ENCODE measurements around the gene MRTFB. TPM values are rescaled to one million over a fixed set of nuclear protein-coding genes. Genes with fewer than 3 reads are reported as not detected.
"Not testable (repeated sequence)": the region's sequence is repeated elsewhere in the genome, so short reads cannot be mapped to it uniquely, and the experiment has no call there.

The MRTFB gene
- total RNA-seq, 1 experiment from 2014 or later, result 12.7 TPM

DNA sequence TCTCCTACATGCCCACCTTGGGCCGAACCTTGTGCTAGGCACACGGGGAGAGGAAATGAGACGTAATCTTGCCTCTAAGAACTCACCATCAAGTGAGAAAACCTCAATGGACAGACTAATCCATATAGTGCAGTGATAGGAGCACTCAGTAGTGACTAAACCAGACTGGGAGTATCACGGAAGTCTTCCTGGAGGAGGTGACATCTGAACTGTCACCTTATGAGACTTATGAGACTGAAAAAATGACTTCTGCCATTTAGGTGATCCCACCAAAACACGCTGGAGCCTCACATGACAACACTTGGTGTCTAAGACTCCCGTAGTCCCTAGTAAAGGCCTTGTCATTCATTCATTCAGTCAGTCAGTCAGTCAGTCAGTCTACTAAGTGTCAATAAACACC lies 27.3 kb upstream of the MRTFB start:
- no peak for TF ChIP-seq EZH2 (IDR thresholded peaks at IDR 0.05; ENCODE audit: low read length, unreplicated experiment)
- TF ChIP-seq, protein P1, sequence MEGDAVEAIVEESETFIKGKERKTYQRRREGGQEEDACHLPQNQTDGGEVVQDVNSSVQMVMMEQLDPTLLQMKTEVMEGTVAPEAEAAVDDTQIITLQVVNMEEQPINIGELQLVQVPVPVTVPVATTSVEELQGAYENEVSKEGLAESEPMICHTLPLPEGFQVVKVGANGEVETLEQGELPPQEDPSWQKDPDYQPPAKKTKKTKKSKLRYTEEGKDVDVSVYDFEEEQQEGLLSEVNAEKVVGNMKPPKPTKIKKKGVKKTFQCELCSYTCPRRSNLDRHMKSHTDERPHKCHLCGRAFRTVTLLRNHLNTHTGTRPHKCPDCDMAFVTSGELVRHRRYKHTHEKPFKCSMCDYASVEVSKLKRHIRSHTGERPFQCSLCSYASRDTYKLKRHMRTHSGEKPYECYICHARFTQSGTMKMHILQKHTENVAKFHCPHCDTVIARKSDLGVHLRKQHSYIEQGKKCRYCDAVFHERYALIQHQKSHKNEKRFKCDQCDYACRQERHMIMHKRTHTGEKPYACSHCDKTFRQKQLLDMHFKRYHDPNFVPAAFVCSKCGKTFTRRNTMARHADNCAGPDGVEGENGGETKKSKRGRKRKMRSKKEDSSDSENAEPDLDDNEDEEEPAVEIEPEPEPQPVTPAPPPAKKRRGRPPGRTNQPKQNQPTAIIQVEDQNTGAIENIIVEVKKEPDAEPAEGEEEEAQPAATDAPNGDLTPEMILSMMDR (conservative IDR thresholded peaks at IDR 0.05; ENCODE audit: low read depth, low read length), result no peak
- no peak for TF ChIP-seq EZH2phosphoT487 (IDR thresholded peaks at IDR 0.05; ENCODE audit: borderline replicate concordance, low read length)
- H3F3A ChIP-seq (ENCODE audit: low read length, unreplicated experiment), result no peaks in the 10 kb centered on the region
- H3K4me1 ChIP-seq (ENCODE audit: insufficient read depth, low read length), result no peaks in the 10 kb centered on the region
- H3K9me2 ChIP-seq (replicated peaks; ENCODE audit: low read length), result no peaks in the 10 kb centered on the region
- intact Hi-C loops (cut with micrococcal nuclease), result no loop called here
- ATAC-seq (no peak), DNase-seq (no peak)
- BruUV-seq (replicated peaks), result no TSS peak
- CTCF ChIA-PET, result no interaction called here
- no peaks in the 10 kb centered on the region for H3K36me3 ChIP-seq (ENCODE audit: low read depth, low read length)
- H3K27ac ChIP-seq (ENCODE audit: low read length), result no peak overlapping the region
- H2AFZ ChIP-seq (ENCODE audit: low read length), result no peak overlapping the region
- POLR2A ChIA-PET (ENCODE audit: unreplicated experiment), result no interaction called here
- H3K4me3 ChIP-seq (ENCODE audit: low read length), result no peak overlapping the region
- H3K27me3 ChIP-seq (ENCODE audit: low read length), result no peaks in the 10 kb centered on the region
- no peaks in the 10 kb centered on the region for H3K9me3 ChIP-seq (ENCODE audit: low read length)
- H3K79me2 ChIP-seq (ENCODE audit: low read length), result no peaks in the 10 kb centered on the region
- no peaks in the 10 kb centered on the region for H4K20me1 ChIP-seq (ENCODE audit: low read length)
- no peak overlapping the region for H3K4me2 ChIP-seq (ENCODE audit: low read length)
- H3K9ac ChIP-seq (ENCODE audit: low read length), result no peak overlapping the region

DNA sequence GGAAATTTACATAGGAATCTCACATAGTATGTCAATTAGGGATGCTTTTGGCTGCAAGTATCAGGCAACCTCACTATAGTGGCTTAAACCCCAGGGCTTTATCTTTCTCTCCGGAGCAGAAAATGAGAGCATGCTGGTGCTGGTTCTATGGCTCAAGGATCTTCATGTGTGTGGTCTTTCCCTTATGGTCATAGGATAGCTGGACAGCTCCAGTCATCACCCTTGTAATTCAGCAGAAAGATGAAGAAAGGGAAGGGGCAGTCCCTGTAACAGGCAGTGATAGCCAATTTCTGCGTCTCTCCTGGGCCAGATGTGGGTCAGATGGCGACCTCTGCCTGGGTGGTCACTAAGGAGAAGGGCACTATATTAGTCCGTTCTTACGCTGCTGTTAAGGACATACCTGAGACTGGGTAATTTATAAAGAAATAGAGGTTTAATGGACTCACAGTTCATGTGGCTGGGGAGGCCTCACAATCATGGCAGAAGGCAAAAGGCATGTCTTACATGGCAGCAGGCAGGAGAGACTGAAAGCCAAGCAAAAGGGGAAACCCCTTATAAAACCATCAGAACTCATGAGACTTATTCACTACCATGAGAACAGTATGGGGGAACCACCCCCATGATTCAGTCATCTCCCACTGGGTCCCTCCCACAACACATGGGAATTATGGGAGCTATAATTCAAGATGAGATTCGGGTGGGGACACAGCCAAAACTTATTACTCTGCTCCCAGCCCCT lies 23.8 kb upstream of the MRTFB start:
- H3K9me2 ChIP-seq (replicated peaks; ENCODE audit: low read length); H4K20me1 ChIP-seq (ENCODE audit: low read length); H3F3A ChIP-seq (ENCODE audit: low read length, unreplicated experiment); POLR2A ChIA-PET (ENCODE audit: unreplicated experiment); intact Hi-C loops (cut with micrococcal nuclease); H3K4me2 ChIP-seq (ENCODE audit: low read length); H3K27ac ChIP-seq (ENCODE audit: low read length); H3K4me3 ChIP-seq (ENCODE audit: low read length); DNase-seq; H3K9me3 ChIP-seq (ENCODE audit: low read length); H3K9ac ChIP-seq (ENCODE audit: low read length); H3K79me2 ChIP-seq (ENCODE audit: low read length); H3K36me3 ChIP-seq (ENCODE audit: low read depth, low read length); BruUV-seq (replicated peaks); H2AFZ ChIP-seq (ENCODE audit: low read length); H3K27me3 ChIP-seq (ENCODE audit: low read length); ATAC-seq; CTCF ChIA-PET: not testable (repeated sequence)
- peaks cover 12% of the 10 kb centered on the region for H3K4me1 ChIP-seq (ENCODE audit: insufficient read depth, low read length)

DNA sequence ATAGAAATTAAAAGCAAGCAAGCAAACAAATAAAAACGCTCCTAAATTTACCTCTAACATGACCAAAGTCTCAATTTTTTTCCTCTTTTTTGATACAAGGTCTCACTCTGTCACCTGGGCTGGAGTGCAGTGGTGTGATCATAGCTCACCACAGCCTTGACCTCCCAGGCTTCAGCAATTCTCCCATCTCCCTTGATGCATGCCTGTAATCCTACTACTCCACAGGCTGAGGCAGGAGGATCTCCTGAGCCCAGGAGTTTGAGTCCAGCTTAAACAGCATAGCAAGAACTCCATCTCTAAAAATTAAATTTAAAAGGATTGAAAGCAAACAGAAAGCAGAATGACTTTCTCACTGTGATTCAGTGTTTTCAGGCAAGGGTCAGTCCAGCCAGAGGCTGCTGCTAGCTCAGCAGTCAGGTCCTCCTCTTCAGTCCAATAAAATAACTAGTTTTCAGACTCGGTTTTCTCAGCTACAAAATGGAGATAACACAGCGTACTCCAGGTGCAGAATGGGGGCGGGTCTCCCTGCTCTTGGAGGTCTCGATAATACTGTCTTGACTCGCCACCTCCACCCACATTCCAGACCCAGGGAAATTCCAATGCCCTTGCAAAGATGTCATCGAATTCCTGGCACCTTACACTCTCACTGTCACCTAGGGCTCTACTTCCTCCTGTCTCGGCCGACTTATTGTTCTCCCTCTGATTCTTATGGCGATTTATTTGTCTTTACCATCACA lies 20.7 kb upstream of the MRTFB start:
- peaks cover 12% of the 10 kb centered on the region for H3K4me1 ChIP-seq (ENCODE audit: insufficient read depth, low read length)
- H3K4me3 ChIP-seq (ENCODE audit: low read length), result peak overlapping the region; percentile 44
- H3K27ac ChIP-seq (ENCODE audit: low read length), result no peak overlapping the region
- no peaks in the 10 kb centered on the region for H3K36me3 ChIP-seq (ENCODE audit: low read depth, low read length)
- no peaks in the 10 kb centered on the region for H3K9me3 ChIP-seq (ENCODE audit: low read length)
- H3K79me2 ChIP-seq (ENCODE audit: low read length), result no peaks in the 10 kb centered on the region
- H3K27me3 ChIP-seq (ENCODE audit: low read length), result no peaks in the 10 kb centered on the region
- peak overlapping the region; percentile 72 for H3K4me2 ChIP-seq (ENCODE audit: low read length)
- intact Hi-C loops (cut with micrococcal nuclease), result no loop called here
- TF ChIP-seq, protein P1 (conservative IDR thresholded peaks at IDR 0.05; ENCODE audit: low read depth, low read length), result no peak
- TF ChIP-seq EZH2 (IDR thresholded peaks at IDR 0.05; ENCODE audit: low read length, unreplicated experiment) (no peak), EZH2phosphoT487 (IDR thresholded peaks at IDR 0.05; ENCODE audit: borderline replicate concordance, low read length) (no peak)
- no peaks in the 10 kb centered on the region for H4K20me1 ChIP-seq (ENCODE audit: low read length)
- CTCF ChIA-PET, result no interaction called here
- peak overlapping the region; percentile 87 for H2AFZ ChIP-seq (ENCODE audit: low read length)
- POLR2A ChIA-PET (ENCODE audit: unreplicated experiment), result no interaction called here
- BruUV-seq (replicated peaks), result no TSS peak
- H3F3A ChIP-seq (ENCODE audit: low read length, unreplicated experiment), result no peaks in the 10 kb centered on the region
- DNase-seq, result peak; percentile 56
- no peak overlapping the region for H3K9ac ChIP-seq (ENCODE audit: low read length)
- peak; percentile 46 for ATAC-seq
- H3K9me2 ChIP-seq (replicated peaks; ENCODE audit: low read length), result no peaks in the 10 kb centered on the region
